IMR-90 (cell line): Measurements from ENCODE around the gene TANGO2. TPM values are rescaled to one million over a fixed set of nuclear protein-coding genes. Genes with fewer than 3 reads are reported as not detected.

Experiments
- ATAC-seq: fragments of 200-7000 bp; cut with Tn5 transposase; 2 replicates; pipeline ENCODE4 v1.9.1; 2020; ENCODE audit warnings: low read depth, mild to moderate bottlenecking, moderate library complexity
- BruUV-seq: library from RNA; stranded (reverse); fragments of 400-500 nt; replicated peaks from 2 replicates; lab custom pipeline; 2021; lab: Mats Ljungman, UMichigan
- CTCF ChIA-PET: fragments of 300-600 bp; formaldehyde crosslinking; extraction: SDS; loops from one replicate; lab custom pipeline; 2021; ENCODE audit warnings: antibody characterized with exemption; lab: Yijun Ruan, JAX
- POLR2A ChIA-PET: fragments of 300-600 bp; sonication (Branson Sonifier 250); formaldehyde crosslinking; loops from one replicate; lab custom pipeline; 2022; ENCODE audit warnings: antibody characterized with exemption; ENCODE audit not compliant: unreplicated experiment; lab: Charles Lee
- DNase-seq: peaks from one replicate; pipeline ENCODE4 v3.0.0; 2013
- H2AFZ ChIP-seq: replicated peaks from 2 replicates; pipeline ENCODE3; 2013; ENCODE audit warnings: low read length, mild to moderate bottlenecking; ENCODE audit not compliant: poor library complexity
- H2AK5ac ChIP-seq: 2 replicates; pipeline ENCODE4 v1.6.1; 2013; ENCODE audit warnings: low read depth, low read length, inconsistent platforms
- H2AK9ac ChIP-seq: replicated peaks from 2 replicates; pipeline ENCODE3; 2013; ENCODE audit warnings: mild to moderate bottlenecking, low read depth, low read length, moderate library complexity; ENCODE audit not compliant: poor library complexity
- H2BK120ac ChIP-seq: 2 replicates; pipeline ENCODE4 v1.6.1; 2013; ENCODE audit warnings: low read depth, low read length, inconsistent platforms
- H2BK15ac ChIP-seq: 3 replicates; pipeline ENCODE4 v1.6.1; 2013; ENCODE audit warnings: low read depth, low read length, inconsistent platforms
- H2BK20ac ChIP-seq: 2 replicates; pipeline ENCODE4 v1.6.1; 2013; ENCODE audit warnings: low read depth, mild to moderate bottlenecking, inconsistent platforms, low read length, moderate library complexity
- H2BK5ac ChIP-seq: 2 replicates; pipeline ENCODE4 v1.6.1; 2013; ENCODE audit warnings: mild to moderate bottlenecking, low read depth, low read length, inconsistent platforms; ENCODE audit not compliant: poor library complexity, severe bottlenecking
- H3K14ac ChIP-seq: replicated peaks from 2 replicates; pipeline ENCODE4 v1.6.1; 2013; ENCODE audit warnings: low read depth, low read length, inconsistent platforms
- H3K18ac ChIP-seq: 2 replicates; pipeline ENCODE4 v1.6.1; 2013; ENCODE audit warnings: low read depth, low read length, control low read depth
- H3K23ac ChIP-seq: 2 replicates; pipeline ENCODE4 v1.6.1; 2013; ENCODE audit warnings: low read depth, low read length, inconsistent platforms
- H3K27ac ChIP-seq: 2 replicates; pipeline ENCODE4 v1.5.1; 2013; ENCODE audit warnings: mild to moderate bottlenecking, control low read depth, low read length; ENCODE audit not compliant: insufficient read depth
- H3K27me3 ChIP-seq: 2 replicates; pipeline ENCODE4 v1.6.1; 2013; ENCODE audit warnings: low read length; ENCODE audit not compliant: control insufficient read depth, insufficient read depth
- H3K36me3 ChIP-seq: 2 replicates; pipeline ENCODE4 v1.6.1; 2013; ENCODE audit warnings: low read length, mixed read lengths; ENCODE audit not compliant: control insufficient read depth, insufficient read depth
- H3K4ac ChIP-seq: 2 replicates; pipeline ENCODE4 v1.6.1; 2013; ENCODE audit warnings: low read depth, low read length, inconsistent platforms
- H3K4me1 ChIP-seq: 2 replicates; pipeline ENCODE4 v1.6.1; 2013; ENCODE audit warnings: low read length, mixed read lengths; ENCODE audit not compliant: control insufficient read depth, insufficient read depth
- H3K4me2 ChIP-seq: 2 replicates; pipeline ENCODE4 v1.6.1; 2013; ENCODE audit warnings: low read depth, mild to moderate bottlenecking, control low read depth, low read length, moderate library complexity
- H3K4me3 ChIP-seq: 2 replicates; pipeline ENCODE4 v1.5.1; 2013; ENCODE audit warnings: low read depth, mild to moderate bottlenecking, control low read depth, low read length, moderate library complexity; ENCODE audit not compliant: insufficient read depth
- H3K56ac ChIP-seq: 2 replicates; pipeline ENCODE4 v1.6.1; 2013; ENCODE audit warnings: low read length, inconsistent platforms; ENCODE audit not compliant: insufficient read depth; ENCODE audit errors: extremely low read depth
- H3K79me1 ChIP-seq, 2 experiments: 2 replicates each; pipeline ENCODE4 v1.6.1; 2013; ENCODE audit warnings: low read length in 2 of 2, inconsistent platforms in 1 of 2, low read depth in 1 of 2
- H3K9ac ChIP-seq: 2 replicates; pipeline ENCODE4 v1.6.1; 2013; ENCODE audit warnings: low read depth, low read length, control low read depth
- H3K9me1 ChIP-seq: 2 replicates; pipeline ENCODE4 v1.6.1; 2013; ENCODE audit warnings: low read length, inconsistent platforms; ENCODE audit not compliant: insufficient read depth
- H3K9me3 ChIP-seq: 2 replicates; pipeline ENCODE4 v1.6.1; 2013; ENCODE audit warnings: low read length; ENCODE audit not compliant: control insufficient read depth, insufficient read depth
- H4K20me1 ChIP-seq: 2 replicates; pipeline ENCODE4 v1.6.1; 2013; ENCODE audit warnings: low read length, inconsistent platforms; ENCODE audit not compliant: insufficient read depth
- H4K5ac ChIP-seq: 2 replicates; pipeline ENCODE4 v1.6.1; 2013; ENCODE audit warnings: mild to moderate bottlenecking, low read depth, low read length, control low read depth
- H4K8ac ChIP-seq, 2 experiments: 2 replicates each; pipeline ENCODE4 v1.6.1; 2013; ENCODE audit warnings: low read depth in 2 of 2, low read length in 2 of 2, control low read depth in 1 of 2, inconsistent platforms in 1 of 2
- H4K91ac ChIP-seq: 2 replicates; pipeline ENCODE4 v1.6.1; 2013; ENCODE audit warnings: low read depth, low read length, inconsistent platforms; ENCODE audit not compliant: insufficient read depth
- FOS ChIP-seq: fragments of 150-350 bp; IDR thresholded peaks from 2 replicates; pipeline ENCODE4 v1.6.1; 2016; ENCODE audit warnings: low read depth, low read length
- MXI1 ChIP-seq: IDR thresholded peaks from 2 replicates; pipeline ENCODE4 v1.6.1; 2012; ENCODE audit warnings: low read depth, mild to moderate bottlenecking, low read length, moderate library complexity, borderline replicate concordance
- POLR2A ChIP-seq: IDR thresholded peaks from 2 replicates; pipeline ENCODE4 v1.6.1; 2012; ENCODE audit warnings: mild to moderate bottlenecking, low read depth, low read length
- RAD21 ChIP-seq: IDR thresholded peaks from 2 replicates; pipeline ENCODE4 v1.6.1; 2012; ENCODE audit warnings: low read length, improper control_type of control experiment
- RFX5 ChIP-seq: IDR thresholded peaks from 2 replicates; pipeline ENCODE4 v1.8.0; 2012; ENCODE audit warnings: low read depth, mild to moderate bottlenecking, low read length, moderate library complexity
- WGBS, 2 experiments: methylation state at CpG; one replicate each; pipeline versions ENCODE4 v1.1.5 to v1.1.7; 2013; ENCODE audit warnings: missing lambda C conversion rate in 2 of 2; ENCODE audit not compliant: insufficient read length in 1 of 2; ENCODE audit errors: extremely low coverage in 2 of 2; 5-methylcytosine and 5-hydroxymethylcytosine counted together
- dilution Hi-C: fragments of 300-500 bp; cut with HindIII; formaldehyde crosslinking; loops from one replicate; pipeline ENCODE4 v1.14.3; 2018; ENCODE audit warnings: low sequenced_read_pairs; ENCODE audit not compliant: unreplicated experiment
- in situ Hi-C: fragments of 300-500 bp; cut with MboI; formaldehyde crosslinking; loops from 3 replicates; pipeline ENCODE4 v1.14.3; 2019; ENCODE audit warnings: low sequenced_read_pairs, inconsistent platforms, mixed read lengths
- intact Hi-C: fragments of 100-400 bp; cut with micrococcal nuclease; formaldehyde crosslinking; loops from 2 replicates; pipeline ENCODE4 v1.10.0; 2022
- polyA plus RNA-seq, 3 experiments: library from polyadenylated mRNA; depleted of rRNA; stranded (reverse); fragments of >200 nt; gene quantifications; 2 replicates each; pipeline ENCODE4 v1.2.3, GENCODE V29; 2012; ENCODE audit warnings: low replicate concordance in 1 of 3
- total RNA-seq: library from RNA; depleted of rRNA; stranded (reverse); fragments of >200 nt; gene quantifications from 2 replicates; pipeline ENCODE4 v1.2.3, GENCODE V29; 2012

The TANGO2 gene
- total and polyA plus RNA-seq, 2 of the 4 experiments (the other 2 are of a cell fraction), result 45.1 to 75.1 TPM

GRCh38 chr22:19996694-19997384, 24.1 kb upstream of the TANGO2 start:
- Histone ChIP-seq H3K9ac (no peak overlapping the region), H3K56ac (no peak overlapping the region), H4K20me1 (no peaks in the 10 kb centered on the region), H2BK120ac (no peak overlapping the region), H2BK20ac (no peak overlapping the region), H4K8ac (no peak overlapping the region), H3K27me3 (peaks cover 2% of the 10 kb centered on the region; the same call in 1 of the 2 replicates), H2AK5ac (0 out of 2 replicates have a peak overlapping the region, but pooled peaks have one; percentile 21), H2BK5ac (no peak overlapping the region), H4K91ac (no peak overlapping the region), H3K36me3 (no peaks in the 10 kb centered on the region), H2BK15ac (no peak overlapping the region), H3K18ac (no peak overlapping the region), H3K4me1 (peaks cover 12% of the 10 kb centered on the region), H3K23ac (no peak overlapping the region), H4K5ac (no peak overlapping the region), H3K9me3 (no peaks in the 10 kb centered on the region), H3K27ac (no peak overlapping the region), H3K9me1 (0 out of 2 replicates have a peak, but pooled peaks cover 7% of the 10 kb centered on the region), H3K4me3 (no peak overlapping the region), H3K79me1 (no peaks in the 10 kb centered on the region), H3K4ac (no peak overlapping the region; the same call in 1 of the 2 replicates), H3K4me2 (no peak overlapping the region), H2AK9ac (peak overlapping the region; percentile 63), H3K14ac (no peak overlapping the region), H2AFZ (no peak overlapping the region)
- dilution Hi-C loops, result no loop called here
- ChIA-PET POLR2A (no interaction called here), CTCF (no interaction called here)
- WGBS, 2 experiments, result 90% methylated on average over 4 of the region's 12 CpGs; no CpG with 5 or more reads in 1 of the 2 experiments
- ATAC-seq (no peak), DNase-seq (no peak)
- in situ Hi-C loops, result no loop called here
- BruUV-seq, result no TSS peak
- TF ChIP-seq MXI1 (no peak), POLR2A (no peak), RFX5 (no peak), RAD21 (no peak), FOS (no peak)
- intact Hi-C loops, result no loop called here
